K562 treated with DMSO at 1 percent for 4 hours (cell line): Measurements from ENCODE around the gene TAB2. TPM values are rescaled to one million over a fixed set of nuclear protein-coding genes. Genes with fewer than 3 reads are reported as not detected.

ENCODE experiments used
- total RNA-seq: library from RNA; unstranded; fragments of 300-600 nt; gene quantifications from 2 replicates; pipeline ENCODE4 v1.2.3, GENCODE V29; 2022; ENCODE audit not compliant: insufficient read depth

Gene TAB2
- total RNA-seq = 30.5 and 35.3 TPM in 2 replicates

DNA sequence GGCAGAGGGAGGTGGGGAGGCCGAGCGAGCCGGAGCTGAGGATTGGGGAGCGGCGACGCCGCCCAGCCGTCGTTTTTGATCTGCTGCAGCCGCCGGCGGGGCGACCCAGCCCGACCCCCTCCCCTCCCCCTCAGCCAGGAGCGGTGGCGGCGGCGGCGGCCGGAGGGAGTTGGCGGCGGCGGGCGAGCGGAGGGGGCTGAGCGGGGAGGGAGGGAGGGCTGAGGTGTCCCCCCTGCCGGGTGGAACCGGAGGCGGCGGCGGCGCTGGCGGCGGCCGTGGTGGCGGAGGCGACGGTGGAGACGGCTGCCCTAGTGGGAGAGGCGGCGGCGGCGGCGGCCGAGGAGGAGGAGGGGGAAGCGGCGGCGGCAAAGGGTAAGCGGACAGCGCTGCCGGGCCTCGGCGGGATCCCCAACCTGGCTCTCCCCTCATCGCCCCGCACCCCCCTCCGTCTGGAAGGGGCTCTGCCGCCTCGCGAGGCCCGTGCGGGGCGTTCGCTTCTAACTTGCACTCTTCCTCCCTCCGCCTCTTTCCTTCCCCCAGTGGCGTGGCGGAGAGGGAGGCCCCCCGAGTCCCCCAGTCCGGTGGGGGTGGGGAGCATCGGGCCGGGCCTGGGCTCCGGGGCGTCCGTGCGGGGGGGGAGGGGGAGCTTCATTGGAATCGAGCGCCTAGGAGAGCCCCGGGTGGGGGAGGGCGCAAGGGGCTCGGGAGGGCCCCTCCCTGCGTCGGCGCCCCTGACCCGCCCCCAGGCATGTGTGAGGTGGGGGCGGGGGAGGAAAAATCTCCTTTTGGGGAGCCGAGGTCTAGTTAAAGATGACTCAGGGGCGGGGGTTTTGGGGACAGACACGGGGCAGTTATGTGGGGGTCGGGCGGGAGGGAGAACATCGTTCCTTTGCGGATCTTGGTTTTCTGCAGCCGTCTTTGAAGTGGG, at the start of gene TAB2:
TAB2 (plus strand) TSS at position 69 of the 928 bp plus-strand sequence. CDS start 52,286 bp downstream, outside the sequence.

DNA sequence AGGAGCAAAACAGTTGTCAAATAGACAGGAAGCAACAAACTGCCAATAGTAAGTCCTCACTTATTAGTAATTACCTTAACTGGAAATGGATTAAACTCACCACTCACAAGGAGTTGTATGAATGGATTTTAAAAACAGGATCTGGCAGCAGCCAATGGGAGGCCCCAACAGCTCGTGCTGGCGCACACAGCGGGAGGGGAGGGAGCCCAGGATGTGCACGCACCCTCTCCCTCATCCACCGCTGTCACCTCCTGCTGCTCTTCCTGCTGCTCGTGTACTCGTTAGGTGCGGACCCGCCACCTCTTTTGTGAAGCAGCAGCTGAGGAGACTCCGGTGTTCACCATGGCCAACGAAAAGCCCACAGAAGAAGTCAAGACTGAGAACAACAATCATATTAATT, 82.5 kb downstream of the TAB2 start, which contains the start of gene SUMO4:
SUMO4 (plus strand) TSS at position 213 of the 400 bp plus-strand sequence; CDS start at position 343, 130 bp downstream.

Other genes with a start within 250 kb of the TAB2 start
- not detected in 2 replicates for gene SUMO4, start 82.5 kb downstream of the TAB2 start, total RNA-seq
- not detected in 2 replicates for gene ZC3H12D, start 167.3 kb downstream of the TAB2 start, total RNA-seq
- 9.3 and 10.4 TPM in 2 replicates for gene PPIL4, start 228.3 kb downstream of the TAB2 start, total RNA-seq
- 14.4 and 16.2 TPM in 2 replicates for gene GINM1, start 248.7 kb downstream of the TAB2 start, total RNA-seq